ENCODE results near the gene SEMA3F. TPM values are rescaled to one million over a fixed set of nuclear protein-coding genes. Genes with fewer than 3 reads are reported as not detected.

The SEMA3F gene
- total RNA-seq, 1 donor from 2014 or later: 78.1 TPM

- peaks cover 3 to 46% of the 10 kb centered on the region in 2 donors for H3K36me3 ChIP-seq
- DNase-seq (ENCODE audit: extremely low spot score in 2 of 2): no peak
- intact Hi-C loops (cut with DNase I): loop anchor here (2.0 to 10.0 kb wide), 2 partner anchors 69 to 155 kb away; partner anchors contain the start of gene LSMEM2
- no peak for TF ChIP-seq POLR2AphosphoS5 (IDR thresholded peaks at IDR 0.05; ENCODE audit: insufficient read depth in 1 of 2, low read depth in 1 of 2)
- no peak for TF ChIP-seq POLR2A (IDR thresholded peaks at IDR 0.05)
- TF ChIP-seq, protein P1, sequence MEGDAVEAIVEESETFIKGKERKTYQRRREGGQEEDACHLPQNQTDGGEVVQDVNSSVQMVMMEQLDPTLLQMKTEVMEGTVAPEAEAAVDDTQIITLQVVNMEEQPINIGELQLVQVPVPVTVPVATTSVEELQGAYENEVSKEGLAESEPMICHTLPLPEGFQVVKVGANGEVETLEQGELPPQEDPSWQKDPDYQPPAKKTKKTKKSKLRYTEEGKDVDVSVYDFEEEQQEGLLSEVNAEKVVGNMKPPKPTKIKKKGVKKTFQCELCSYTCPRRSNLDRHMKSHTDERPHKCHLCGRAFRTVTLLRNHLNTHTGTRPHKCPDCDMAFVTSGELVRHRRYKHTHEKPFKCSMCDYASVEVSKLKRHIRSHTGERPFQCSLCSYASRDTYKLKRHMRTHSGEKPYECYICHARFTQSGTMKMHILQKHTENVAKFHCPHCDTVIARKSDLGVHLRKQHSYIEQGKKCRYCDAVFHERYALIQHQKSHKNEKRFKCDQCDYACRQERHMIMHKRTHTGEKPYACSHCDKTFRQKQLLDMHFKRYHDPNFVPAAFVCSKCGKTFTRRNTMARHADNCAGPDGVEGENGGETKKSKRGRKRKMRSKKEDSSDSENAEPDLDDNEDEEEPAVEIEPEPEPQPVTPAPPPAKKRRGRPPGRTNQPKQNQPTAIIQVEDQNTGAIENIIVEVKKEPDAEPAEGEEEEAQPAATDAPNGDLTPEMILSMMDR (IDR thresholded peaks at IDR 0.05): no peak
- peaks cover 27% of the 10 kb centered on the region for H3K4me1 ChIP-seq
- no peaks in the 10 kb centered on the region for H3K9me3 ChIP-seq
- no peaks in the 10 kb centered on the region for H3K27me3 ChIP-seq
- H3K27ac ChIP-seq: no peak overlapping the region
- H3K4me3 ChIP-seq: no peak overlapping the region
These were observed 35.3 kb upstream of the SEMA3F start for GRCh38 chr3:50119786-50120185.

GRCh38 chr3:50120364-50121071, 34.6 kb upstream of the SEMA3F start:
- Histone ChIP-seq H3K4me1 (peaks cover 33% of the 10 kb centered on the region), H3K27ac (no peak overlapping the region), H3K9me3 (no peaks in the 10 kb centered on the region), H3K36me3 (peaks cover 3 to 38% of the 10 kb centered on the region in 2 donors), H3K4me3 (no peak overlapping the region), H3K27me3 (no peaks in the 10 kb centered on the region)
- no peak for DNase-seq (ENCODE audit: extremely low spot score in 2 of 2)
- TF ChIP-seq POLR2AphosphoS5 (IDR thresholded peaks at IDR 0.05; ENCODE audit: insufficient read depth in 1 of 2, low read depth in 1 of 2): no peak
- no peak for TF ChIP-seq POLR2A (IDR thresholded peaks at IDR 0.05)
- TF ChIP-seq, protein P1 (IDR thresholded peaks at IDR 0.05): no peak
- intact Hi-C loops (cut with DNase I): loop anchor here (2.0 to 10.0 kb wide), 2 partner anchors 68 to 154 kb away; partner anchors contain the start of gene LSMEM2

DNA sequence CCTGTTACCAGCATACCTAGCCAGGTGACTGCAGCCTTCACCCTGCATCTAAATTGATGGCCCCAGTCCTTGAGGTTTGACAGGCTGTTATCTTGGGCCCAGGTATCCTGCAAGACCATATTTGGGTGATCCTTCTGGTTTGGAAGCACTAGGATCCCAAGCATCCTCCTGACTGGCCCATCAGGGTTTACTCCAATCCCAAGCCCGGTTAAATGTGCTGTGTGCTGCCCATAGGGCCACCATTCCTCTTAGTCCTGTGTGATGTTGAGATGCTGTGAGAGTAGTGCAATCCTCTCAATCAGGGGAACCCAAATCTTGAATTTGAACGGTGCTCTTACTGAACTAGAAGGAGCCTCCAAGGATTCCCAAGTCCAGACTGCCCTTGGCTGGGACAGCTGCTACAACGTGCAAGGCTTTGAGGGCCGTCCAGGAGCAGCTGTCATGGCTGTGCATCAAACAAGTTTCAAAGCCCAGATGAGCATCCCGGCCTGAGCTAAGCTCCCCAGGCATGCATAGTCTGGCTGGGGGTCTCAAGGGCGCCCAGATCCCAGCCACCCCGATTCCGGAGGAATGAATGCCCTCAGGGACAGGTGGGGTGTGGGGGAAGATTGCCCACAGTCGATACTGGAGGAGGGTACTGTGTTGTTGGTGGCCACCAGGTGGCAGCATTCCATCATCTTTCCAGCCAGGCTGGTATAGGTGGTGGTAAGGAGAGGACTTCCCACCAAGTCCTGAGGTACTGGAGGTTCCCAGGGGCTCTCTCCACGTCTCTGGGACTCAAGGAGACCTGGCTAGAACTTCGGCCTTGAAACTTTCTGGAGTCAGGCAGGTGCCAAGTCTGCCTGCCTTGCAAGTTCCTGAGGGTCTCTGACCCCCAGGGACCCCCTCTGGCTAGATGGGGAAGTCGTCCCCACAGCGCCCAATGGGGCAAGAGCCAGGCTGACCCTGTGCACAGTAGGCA, 33.8 kb upstream of the SEMA3F start:
- H3K27ac ChIP-seq: no peak overlapping the region
- peaks cover 41% of the 10 kb centered on the region for H3K4me1 ChIP-seq
- no peak overlapping the region for H3K4me3 ChIP-seq
- no peak for TF ChIP-seq POLR2AphosphoS5 (IDR thresholded peaks at IDR 0.05; ENCODE audit: insufficient read depth in 1 of 2, low read depth in 1 of 2)
- TF ChIP-seq, protein P1 (IDR thresholded peaks at IDR 0.05): peak; percentile 70 to 89 (median 81)
- intact Hi-C loops (cut with DNase I): loop anchor here (2.0 to 10.0 kb wide), 2 partner anchors 67 to 153 kb away; partner anchors contain the start of gene LSMEM2
- no peaks in the 10 kb centered on the region for H3K9me3 ChIP-seq
- H3K36me3 ChIP-seq: peaks cover 3 to 30% of the 10 kb centered on the region in 2 donors
- H3K27me3 ChIP-seq: no peaks in the 10 kb centered on the region
- DNase-seq (ENCODE audit: extremely low spot score in 2 of 2): no peak

GRCh38 chr3:50122071-50122470, 33.1 kb upstream of the SEMA3F start:
- peaks cover 3 to 23% of the 10 kb centered on the region in 2 donors for H3K36me3 ChIP-seq
- H3K27ac ChIP-seq: no peak overlapping the region
- intact Hi-C loops (cut with DNase I): loop anchor here (10.0 kb wide), 1 partner anchor 153 kb away; the partner anchor contains the start of gene LSMEM2
- TF ChIP-seq POLR2A (IDR thresholded peaks at IDR 0.05) (no peak), POLR2AphosphoS5 (IDR thresholded peaks at IDR 0.05; ENCODE audit: insufficient read depth in 1 of 2, low read depth in 1 of 2) (no peak)
- TF ChIP-seq, protein P1 (IDR thresholded peaks at IDR 0.05): no peak
- peaks cover 48% of the 10 kb centered on the region for H3K4me1 ChIP-seq
- no peaks in the 10 kb centered on the region for H3K9me3 ChIP-seq
- no peak for DNase-seq (ENCODE audit: extremely low spot score in 2 of 2)
- no peaks in the 10 kb centered on the region for H3K27me3 ChIP-seq
- no peak overlapping the region for H3K4me3 ChIP-seq
